ENCODE data around the gene FAM151B.

The FAM151B gene

DNA sequence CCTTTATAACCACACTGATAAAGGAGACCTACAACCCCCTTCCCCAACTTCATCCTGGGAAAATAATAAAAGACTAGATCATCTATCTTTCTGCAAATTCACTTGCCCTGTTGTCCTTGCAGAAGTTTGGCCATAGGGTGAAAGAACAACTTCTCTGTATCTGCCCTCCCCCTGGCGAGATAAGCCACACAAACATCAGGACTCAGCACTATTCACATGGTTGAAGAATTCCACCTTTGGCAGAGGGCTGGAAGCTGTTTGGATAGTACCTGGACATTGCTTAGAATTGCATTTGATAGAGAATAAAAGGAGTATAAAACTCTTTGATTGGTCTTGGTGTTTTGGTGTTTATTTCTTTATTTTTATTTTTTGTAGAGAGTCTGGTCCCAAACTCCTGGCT, 16.9 kb downstream of the FAM151B start:
- DNase-seq (ENCODE audit: low spot score), result no peak
- no peak for TF ChIP-seq CTCF (IDR thresholded peaks at IDR 0.05; ENCODE audit: extremely low read depth, missing control alignments)

GRCh38 chr5:80507663-80508062, 19.8 kb downstream of the FAM151B start:
- TF ChIP-seq CTCF (IDR thresholded peaks at IDR 0.05; ENCODE audit: extremely low read depth, missing control alignments), result no peak

DNA sequence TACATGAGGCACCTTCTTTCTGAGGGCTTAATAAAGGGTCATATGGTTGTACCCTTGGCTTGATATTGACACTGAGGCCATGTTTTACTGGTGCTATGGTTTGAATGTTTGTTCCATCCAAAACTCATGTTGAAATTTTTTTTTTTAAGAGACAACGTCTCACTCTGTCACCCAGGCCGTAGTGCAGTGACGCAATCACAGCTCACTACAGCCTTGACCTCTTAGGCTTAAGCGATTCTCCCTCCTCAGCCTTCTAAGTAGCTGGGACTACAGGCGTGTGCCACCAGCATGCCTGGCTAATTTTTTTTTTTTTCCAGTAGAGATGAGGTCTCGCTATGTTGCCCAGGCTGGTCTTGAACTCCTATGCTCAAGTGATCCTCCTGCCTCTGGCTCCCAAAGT, 20.9 kb downstream of the FAM151B start:
- no peak for TF ChIP-seq CTCF (IDR thresholded peaks at IDR 0.05; ENCODE audit: extremely low read depth, missing control alignments)
- no peak for DNase-seq (ENCODE audit: low spot score)

More at GRCh38 chr5:80507663-80508062, 19.8 kb downstream of the FAM151B start:
- no peak for DNase-seq (ENCODE audit: low spot score)

GRCh38 chr5:80509362-80509761, 21.5 kb downstream of the FAM151B start:
- TF ChIP-seq CTCF (IDR thresholded peaks at IDR 0.05; ENCODE audit: extremely low read depth, missing control alignments), result no peak

DNA sequence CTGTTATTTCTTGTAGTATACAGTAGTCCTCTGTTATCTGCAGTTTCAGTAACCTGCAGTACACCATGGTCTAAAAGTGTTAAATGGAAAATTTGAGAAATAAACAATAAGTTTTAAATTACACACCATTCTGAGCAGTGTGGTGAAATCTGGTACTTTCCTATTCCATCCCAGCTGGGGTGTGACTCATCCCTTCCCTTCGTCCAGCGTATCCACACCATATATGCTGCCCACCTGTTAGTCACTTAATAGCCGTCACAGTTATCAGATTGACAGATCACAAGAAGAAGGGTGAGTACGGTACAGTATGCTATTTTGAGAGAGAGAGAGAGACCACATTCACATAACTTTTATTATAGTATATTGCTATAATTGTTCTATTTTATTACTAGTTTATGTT, 28.9 kb downstream of the FAM151B start:
- TF ChIP-seq CTCF (IDR thresholded peaks at IDR 0.05; ENCODE audit: extremely low read depth, missing control alignments), result no peak
- no peak for DNase-seq (ENCODE audit: low spot score)

More at GRCh38 chr5:80509362-80509761, 21.5 kb downstream of the FAM151B start:
- no peak for DNase-seq (ENCODE audit: low spot score)

DNA sequence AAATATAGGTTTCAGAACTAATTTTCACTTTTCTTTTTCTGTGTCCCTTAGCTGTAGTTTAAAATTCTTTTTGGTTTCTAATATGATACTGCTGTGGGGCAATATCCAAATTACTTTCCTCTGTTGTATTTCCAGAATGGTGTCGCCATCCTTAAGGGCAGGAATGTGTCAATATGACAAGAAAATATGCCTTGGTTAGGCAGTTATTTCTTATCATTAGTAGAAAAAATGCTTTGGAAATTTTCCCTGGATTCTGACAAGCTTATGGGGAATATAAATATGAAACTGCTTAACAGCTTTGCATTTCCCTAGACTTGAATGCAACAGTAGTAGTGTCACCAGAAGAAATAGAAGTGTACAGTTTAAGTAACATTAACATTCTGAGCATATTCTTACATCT, 52.8 kb downstream of the FAM151B start:
- TF ChIP-seq CTCF (IDR thresholded peaks at IDR 0.05; ENCODE audit: extremely low read depth, missing control alignments), result no peak
- DNase-seq (ENCODE audit: low spot score), result no peak

- DNase-seq (ENCODE audit: low spot score), result no peak
These were observed 53.5 kb downstream of the FAM151B start for GRCh38 chr5:80541392-80541791.

More at GRCh38 chr5:80541392-80541791, 53.5 kb downstream of the FAM151B start:
- no peak for TF ChIP-seq CTCF (IDR thresholded peaks at IDR 0.05; ENCODE audit: extremely low read depth, missing control alignments)
